Endothelial cell of umbilical vein (primary cell): Measurements from ENCODE around the gene SOX13.
"Not testable (repeated sequence)": the region's sequence is repeated elsewhere in the genome, so short reads cannot be mapped to it uniquely, and the experiment has no call there.

Source experiments
- CTCF ChIP-seq, 2 donors: IDR thresholded peaks; 1 replicate in 1 of 2; 2 replicates in 1 of 2; pipeline ENCODE4 v1.5.1; 2011; ENCODE audit warnings: low read length in 2 of 2, mild to moderate bottlenecking in 2 of 2, moderate library complexity in 2 of 2, control low read depth in 1 of 2, inconsistent platforms in 1 of 2, low read depth in 1 of 2; ENCODE audit not compliant: insufficient read depth in 1 of 2; ENCODE audit errors: extremely low read depth in 1 of 2
- EZH2 ChIP-seq: IDR thresholded peaks from 2 replicates; pipeline ENCODE4 v1.6.1; 2012; ENCODE audit warnings: borderline replicate concordance, low read depth, mild to moderate bottlenecking, moderate library complexity, low read length, inconsistent platforms; ENCODE audit not compliant: severe bottlenecking
- FOS ChIP-seq: IDR thresholded peaks from 2 replicates; pipeline ENCODE4 v1.6.1; 2011; ENCODE audit warnings: mild to moderate bottlenecking, low read length, moderate library complexity, borderline replicate concordance; ENCODE audit not compliant: insufficient read depth
- GATA2 ChIP-seq: IDR thresholded peaks from 2 replicates; pipeline ENCODE4 v1.7.0; 2011; ENCODE audit warnings: low read depth, mild to moderate bottlenecking, moderate library complexity, mixed read lengths, low read length; ENCODE audit not compliant: insufficient read length, insufficient read depth
- JUN ChIP-seq: IDR thresholded peaks from 2 replicates; pipeline ENCODE4 v1.6.1; 2011; ENCODE audit warnings: borderline replicate concordance, low read depth; ENCODE audit not compliant: insufficient read length, insufficient read depth
- MYC ChIP-seq: IDR thresholded peaks from one replicate; pipeline ENCODE4 v1.6.1; 2011; ENCODE audit warnings: mild to moderate bottlenecking, low read depth, low read length
- POLR2A ChIP-seq: IDR thresholded peaks from 2 replicates; pipeline ENCODE4 v1.6.1; 2012; ENCODE audit warnings: low read depth, mild to moderate bottlenecking, control low read depth, low read length
- POLR2AphosphoS5 ChIP-seq: IDR thresholded peaks from 2 replicates; pipeline ENCODE4 v1.6.1; 2012; ENCODE audit warnings: low read depth, mild to moderate bottlenecking, control low read depth, low read length, moderate library complexity; ENCODE audit not compliant: insufficient read depth

GRCh38 chr1:204048796-204049195, 24.1 kb upstream of the SOX13 start:
- TF ChIP-seq CTCF (IDR thresholded peaks at IDR 0.05; ENCODE audit: extremely low read depth in 1 of 2, insufficient read depth in 1 of 2, low read depth in 1 of 2, low read length in 2 of 2); POLR2A; POLR2AphosphoS5; JUN; EZH2; MYC; FOS; GATA2: not testable (repeated sequence)
